Inflammatory macrophage (primary cell): ENCODE results near the gene RET.

ENCODE experiments used
- DNase-seq, 2 donors: peaks; one replicate each; pipeline ENCODE4 v3.0.0-alpha.2; 2020 to 2022

The RET gene

DNA sequence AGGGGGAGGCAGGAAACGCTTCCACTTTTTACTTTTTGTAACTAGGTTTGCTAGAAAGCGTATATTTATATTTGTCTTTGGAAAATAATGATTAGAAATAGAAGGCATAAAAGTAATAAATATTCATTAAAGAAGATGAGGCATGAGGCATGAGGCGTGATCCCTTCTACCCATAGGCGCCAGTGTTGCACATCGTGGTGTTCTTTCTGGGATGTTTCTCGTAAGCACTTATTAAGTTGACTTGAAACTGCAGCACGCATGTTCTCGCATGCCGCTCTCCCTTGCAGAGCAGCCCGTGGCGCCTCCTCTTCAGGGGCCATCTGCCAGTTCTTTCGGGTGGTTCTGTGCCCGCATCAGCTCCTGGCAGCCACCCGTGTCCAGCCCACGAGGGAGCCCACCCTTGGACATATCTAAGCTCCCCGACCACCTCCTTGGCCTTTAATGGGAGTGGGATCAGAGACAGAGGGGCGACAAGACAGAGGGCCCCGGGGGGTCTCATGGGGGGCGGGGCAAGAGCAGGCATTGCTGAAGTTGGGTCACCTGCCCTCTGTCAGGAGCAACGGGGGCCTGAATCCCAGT lies 32.9 kb downstream of the RET start:
- DNase-seq: no peak

GRCh38 chr10:43110338-43111071 lies 33.6 kb downstream of the RET start:
- peak; percentile 30 to 47 for DNase-seq

DNA sequence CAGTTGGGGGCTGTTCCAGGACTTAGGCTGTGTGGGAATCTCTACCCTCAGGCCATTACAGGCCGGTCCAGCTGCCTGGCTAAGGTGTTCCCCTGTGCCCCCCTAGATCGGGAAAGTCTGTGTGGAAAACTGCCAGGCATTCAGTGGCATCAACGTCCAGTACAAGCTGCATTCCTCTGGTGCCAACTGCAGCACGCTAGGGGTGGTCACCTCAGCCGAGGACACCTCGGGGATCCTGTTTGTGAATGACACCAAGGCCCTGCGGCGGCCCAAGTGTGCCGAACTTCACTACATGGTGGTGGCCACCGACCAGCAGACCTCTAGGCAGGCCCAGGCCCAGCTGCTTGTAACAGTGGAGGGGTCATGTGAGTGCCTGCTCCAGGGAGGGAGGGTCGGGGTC lies 34.2 kb downstream of the RET start:
- DNase-seq: no peak

DNA sequence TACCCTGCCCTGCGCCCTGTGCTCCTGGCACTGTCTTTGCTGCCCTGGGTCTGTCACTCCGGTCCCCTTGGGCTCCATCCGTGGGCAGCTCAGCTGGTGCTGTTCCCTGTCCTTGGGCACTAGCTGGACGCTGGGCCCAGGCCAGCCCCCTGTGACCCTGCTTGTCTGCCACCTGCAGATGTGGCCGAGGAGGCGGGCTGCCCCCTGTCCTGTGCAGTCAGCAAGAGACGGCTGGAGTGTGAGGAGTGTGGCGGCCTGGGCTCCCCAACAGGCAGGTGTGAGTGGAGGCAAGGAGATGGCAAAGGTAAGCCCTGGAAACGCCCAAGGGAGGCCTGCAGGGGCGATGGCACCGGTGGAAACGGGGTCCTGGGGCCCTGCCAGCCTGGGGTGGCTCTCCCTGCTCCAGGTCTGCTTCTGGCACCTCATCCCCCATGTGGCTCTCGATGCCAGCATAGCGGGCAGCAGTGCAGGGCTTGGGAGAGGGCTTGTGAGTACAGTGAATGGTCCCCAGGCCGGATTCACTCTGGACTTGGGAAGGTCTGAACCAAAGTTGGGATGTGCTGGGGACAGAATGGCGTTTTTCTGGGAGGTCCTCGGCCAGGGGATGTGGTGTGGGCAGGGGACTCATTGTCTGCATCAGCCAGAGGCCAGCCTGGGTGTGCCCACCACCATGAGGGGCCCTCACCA lies 35.2 kb downstream of the RET start:
- no peak for DNase-seq

DNA sequence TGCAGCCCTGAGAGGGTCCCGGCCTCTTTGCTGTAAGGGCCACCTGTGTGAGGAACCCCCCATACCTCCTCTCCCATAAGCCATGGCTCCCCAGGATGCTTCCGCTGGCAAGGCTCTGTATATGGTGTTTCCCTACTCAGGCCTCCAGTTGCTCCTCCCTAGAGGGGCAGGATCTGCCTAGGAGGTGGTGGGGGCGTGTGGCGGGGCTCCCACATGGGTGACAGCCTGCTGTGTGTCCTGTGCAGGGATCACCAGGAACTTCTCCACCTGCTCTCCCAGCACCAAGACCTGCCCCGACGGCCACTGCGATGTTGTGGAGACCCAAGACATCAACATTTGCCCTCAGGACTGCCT lies 35.7 kb downstream of the RET start:
- DNase-seq: no peak

GRCh38 chr10:43113201-43114087 lies 36.6 kb downstream of the RET start:
- no peak for DNase-seq

GRCh38 chr10:43114088-43114742 lies 37.3 kb downstream of the RET start:
- no peak for DNase-seq

GRCh38 chr10:43114743-43115611 lies 38.1 kb downstream of the RET start:
- DNase-seq: peak in 1 of 2 donors; percentile 11

- DNase-seq: no peak
These were observed 39.2 kb downstream of the RET start for GRCh38 chr10:43115881-43116595.

- no peak for DNase-seq
These were observed 39.7 kb downstream of the RET start for GRCh38 chr10:43116596-43116995.

DNA sequence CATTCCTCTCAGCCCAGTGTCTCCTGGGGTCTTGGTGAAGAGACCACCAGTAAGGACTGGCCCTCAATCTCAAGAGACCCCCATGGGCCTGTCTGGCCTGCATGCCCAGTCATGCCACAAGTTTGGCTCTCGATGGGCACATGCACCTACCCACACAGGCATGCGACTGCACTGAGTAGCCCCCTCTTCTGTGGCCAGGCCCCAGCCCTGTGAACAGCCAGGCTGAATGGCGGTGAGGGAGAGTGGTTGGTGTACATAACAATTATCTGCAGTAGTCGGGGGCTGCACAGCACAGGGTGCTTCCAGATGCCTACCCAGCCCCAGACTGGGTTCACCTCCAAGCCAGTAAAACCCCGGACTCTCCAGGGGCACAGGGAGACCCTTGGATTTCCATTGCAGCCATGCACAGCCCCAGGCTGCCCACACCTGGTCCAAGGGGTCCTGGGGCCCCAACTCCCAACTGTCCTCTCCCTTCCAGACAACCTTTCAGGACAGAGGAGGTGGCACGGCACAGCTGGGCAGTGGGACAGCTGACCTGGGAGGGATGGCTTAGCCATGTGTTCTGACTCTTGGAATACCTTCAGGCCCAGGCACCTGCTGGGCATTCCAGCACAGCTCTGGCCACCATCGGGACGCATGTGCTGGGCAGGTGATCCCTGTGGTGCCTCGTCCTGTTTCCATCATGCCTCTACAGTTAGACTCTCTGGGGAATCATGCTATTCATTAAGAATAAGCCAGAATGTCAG lies 40.3 kb downstream of the RET start:
- no peak for DNase-seq

GRCh38 chr10:43117777-43118583 lies 41.1 kb downstream of the RET start:
- DNase-seq: no peak

- no peak for DNase-seq
These were observed 42.0 kb downstream of the RET start for GRCh38 chr10:43118631-43119415.

DNA sequence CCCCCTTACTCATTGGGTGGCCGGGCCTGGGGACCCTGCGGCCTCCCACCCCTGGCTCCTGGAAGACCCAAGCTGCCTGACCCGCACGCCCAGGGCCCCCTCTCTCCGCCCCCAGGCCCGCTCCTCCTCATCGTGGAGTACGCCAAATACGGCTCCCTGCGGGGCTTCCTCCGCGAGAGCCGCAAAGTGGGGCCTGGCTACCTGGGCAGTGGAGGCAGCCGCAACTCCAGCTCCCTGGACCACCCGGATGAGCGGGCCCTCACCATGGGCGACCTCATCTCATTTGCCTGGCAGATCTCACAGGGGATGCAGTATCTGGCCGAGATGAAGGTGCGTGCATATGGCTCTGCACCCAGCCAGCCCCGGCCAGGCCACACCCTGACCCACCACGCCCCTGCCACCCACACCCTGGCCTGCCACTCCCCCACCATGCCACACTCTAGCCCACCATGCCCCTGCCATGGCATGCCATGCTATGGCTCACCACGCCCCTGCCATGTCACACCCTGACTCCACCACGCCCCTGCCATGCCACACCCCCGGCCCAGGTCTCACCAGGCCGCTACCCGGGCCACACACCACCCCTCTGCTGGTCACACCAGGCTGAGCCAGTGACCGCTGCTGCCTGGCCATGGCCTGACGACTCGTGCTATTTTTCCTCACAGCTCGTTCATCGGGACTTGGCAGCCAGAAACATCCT lies 42.7 kb downstream of the RET start:
- DNase-seq: no peak

DNA sequence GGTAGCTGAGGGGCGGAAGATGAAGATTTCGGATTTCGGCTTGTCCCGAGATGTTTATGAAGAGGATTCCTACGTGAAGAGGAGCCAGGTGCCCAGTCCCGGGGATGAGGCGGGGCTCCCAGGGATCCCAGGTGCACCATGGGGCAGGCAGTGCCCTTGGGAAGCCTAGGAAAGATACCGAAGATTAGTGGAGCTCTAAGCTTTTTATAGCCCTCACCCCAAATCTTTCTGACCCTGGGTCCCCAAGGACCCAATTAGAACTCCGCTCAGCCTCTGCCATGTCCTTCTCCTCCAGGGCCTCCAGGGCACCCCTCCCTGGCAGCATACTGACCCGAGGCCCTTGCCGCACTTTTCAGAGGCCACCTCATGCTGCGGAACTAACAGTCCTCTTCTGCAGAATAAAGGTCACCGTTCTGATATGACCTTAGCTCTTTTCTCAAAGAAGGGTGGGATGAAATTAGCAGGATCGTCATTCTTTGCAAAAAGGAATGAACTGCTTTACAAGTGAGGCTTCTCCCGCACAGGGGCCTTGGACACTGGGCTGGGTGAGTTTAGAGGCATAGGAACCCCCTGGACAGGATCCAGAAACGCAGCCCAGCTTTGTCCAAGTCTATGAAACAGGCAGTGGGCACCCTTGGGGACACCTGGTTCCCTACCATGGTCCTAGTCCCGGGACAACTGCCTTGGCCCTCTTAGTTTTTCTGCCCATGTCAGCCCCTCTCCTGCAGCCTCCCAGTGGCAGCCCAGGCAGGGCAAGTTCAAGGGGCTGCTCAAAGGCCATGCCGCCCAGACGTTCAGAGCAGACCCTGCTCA lies 43.5 kb downstream of the RET start:
- no peak for DNase-seq

GRCh38 chr10:43120929-43121314 lies 44.1 kb downstream of the RET start:
- DNase-seq: peak; percentile 84 to 86

DNA sequence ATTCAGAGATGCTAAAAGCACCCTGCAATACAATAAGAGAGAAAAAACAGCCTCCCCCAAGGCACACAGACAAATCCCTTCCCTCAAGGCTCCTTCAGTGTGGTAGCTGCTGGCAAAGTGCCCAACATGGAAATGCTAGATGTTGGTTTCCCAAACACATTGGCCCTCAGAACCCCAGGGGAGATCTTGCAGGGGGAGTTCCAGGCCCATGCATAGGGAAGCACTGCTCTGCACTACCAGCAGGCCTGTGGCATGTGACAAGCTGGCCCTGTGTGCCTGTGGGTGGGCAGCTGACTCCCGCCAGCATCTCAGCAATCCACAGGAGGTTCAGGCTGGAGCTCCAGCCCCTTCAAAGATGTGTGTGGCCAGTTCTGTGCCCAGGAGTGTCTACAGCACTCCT lies 44.6 kb downstream of the RET start:
- peak; percentile 58 to 81 for DNase-seq
